ENCODE results near the gene KIT. TPM values are rescaled to one million over a fixed set of nuclear protein-coding genes. Genes with fewer than 3 reads are reported as not detected.

KIT gene
- total and polyA plus RNA-seq, 2 of the 4 experiments (the other 2 are of a cell fraction), result 3.3 to 5.9 TPM

DNA sequence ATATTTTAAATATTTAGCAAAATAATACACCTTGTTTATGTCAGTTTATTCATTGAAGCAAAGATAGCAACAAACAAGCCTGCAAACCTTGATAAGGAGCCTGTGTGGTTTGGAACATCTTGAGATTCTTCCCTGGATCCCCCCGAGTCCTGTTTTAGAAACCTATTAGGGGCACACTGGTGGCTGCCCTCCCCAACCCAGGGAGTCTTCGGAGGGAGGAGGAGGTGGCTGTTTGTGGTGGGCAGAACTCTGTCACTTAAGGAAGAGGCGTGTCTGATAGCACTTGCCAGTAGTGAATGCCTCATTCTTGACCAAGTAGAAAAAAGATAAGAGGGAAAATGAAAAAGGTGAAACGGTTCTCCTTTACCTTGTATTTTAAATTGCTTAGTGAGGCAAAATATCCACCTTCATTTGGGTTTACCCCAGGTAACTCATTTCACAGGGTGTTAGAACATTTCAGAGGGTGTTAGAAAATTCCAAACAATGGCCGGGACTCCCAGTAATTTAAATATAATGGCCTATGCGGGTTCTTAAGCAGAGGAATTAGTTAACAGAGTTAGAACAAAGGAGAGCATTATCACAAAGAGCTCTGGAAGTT is 10.4 kb downstream of the KIT start:
- Histone ChIP-seq H2AFZ (replicated peaks; ENCODE audit: low read length, poor library complexity) (no peak overlapping the region), H3K9me3 (ENCODE audit: control insufficient read depth, insufficient read depth, low read length) (no peaks in the 10 kb centered on the region), H2BK5ac (ENCODE audit: low read depth, low read length, poor library complexity, severe bottlenecking) (no peak overlapping the region), H4K5ac (ENCODE audit: low read depth, low read length) (no peak overlapping the region), H3K56ac (ENCODE audit: extremely low read depth, insufficient read depth, low read length) (no peak overlapping the region), H3K9ac (ENCODE audit: low read depth, low read length) (no peak overlapping the region), H3K14ac (replicated peaks; ENCODE audit: low read depth, low read length) (no peak overlapping the region), H3K9me1 (ENCODE audit: insufficient read depth, low read length) (no peaks in the 10 kb centered on the region; the same call in 1 of the 2 replicates), H2BK20ac (ENCODE audit: low read depth, low read length) (no peak overlapping the region), H3K18ac (ENCODE audit: low read depth, low read length) (no peak overlapping the region), H4K91ac (ENCODE audit: insufficient read depth, low read depth, low read length) (no peak overlapping the region), H2BK120ac (ENCODE audit: low read depth, low read length) (no peak overlapping the region), H3K23ac (ENCODE audit: low read depth, low read length) (no peak overlapping the region), H2BK15ac (ENCODE audit: low read depth, low read length) (no peak overlapping the region), H3K79me1 (ENCODE audit: low read depth in 1 of 2, low read length in 2 of 2) (peaks cover 9 to 30% of the 10 kb centered on the region in 2 experiments; a peak in 3 of 4 replicates), H3K4me1 (ENCODE audit: control insufficient read depth, insufficient read depth, low read length) (peaks cover 2% of the 10 kb centered on the region; the same call in 1 of the 2 replicates), H3K4ac (ENCODE audit: low read depth, low read length) (no peak overlapping the region), H3K4me3 (ENCODE audit: insufficient read depth, low read depth, low read length) (no peak overlapping the region), H3K27me3 (ENCODE audit: control insufficient read depth, insufficient read depth, low read length) (no peaks in the 10 kb centered on the region), H2AK5ac (ENCODE audit: low read depth, low read length) (no peak overlapping the region), H3K4me2 (ENCODE audit: low read depth, low read length) (no peak overlapping the region), H2AK9ac (replicated peaks; ENCODE audit: low read depth, low read length, poor library complexity) (no peak overlapping the region), H3K27ac (ENCODE audit: insufficient read depth, low read length) (no peak overlapping the region), H3K36me3 (ENCODE audit: control insufficient read depth, insufficient read depth, low read length) (no peaks in the 10 kb centered on the region), H4K20me1 (ENCODE audit: insufficient read depth, low read length) (no peaks in the 10 kb centered on the region), H4K8ac (ENCODE audit: low read depth in 2 of 2, low read length in 2 of 2) (no peak overlapping the region)
- in situ Hi-C loops (cut with MboI; ENCODE audit: low sequenced_read_pairs), result no loop called here
- BruUV-seq (replicated peaks), result no TSS peak
- intact Hi-C loops (cut with micrococcal nuclease), result no loop called here
- ChIA-PET CTCF (no interaction called here), POLR2A (ENCODE audit: unreplicated experiment) (no interaction called here)
- no peak for ATAC-seq (ENCODE audit: low read depth)
- TF ChIP-seq CHD1 (IDR thresholded peaks at IDR 0.05; ENCODE audit: low read depth, low read length) (no peak), MXI1 (IDR thresholded peaks at IDR 0.05; ENCODE audit: borderline replicate concordance, low read depth, low read length) (no peak), RFX5 (IDR thresholded peaks at IDR 0.05; ENCODE audit: low read depth, low read length) (no peak), RAD21 (IDR thresholded peaks at IDR 0.05; ENCODE audit: low read length) (no peak), MAFK (IDR thresholded peaks at IDR 0.05; ENCODE audit: low read depth, low read length) (peak; percentile 57), CEBPB (IDR thresholded peaks at IDR 0.05; ENCODE audit: low read depth, low read length) (no peak), NFE2L2 (IDR thresholded peaks at IDR 0.05; ENCODE audit: low read depth, low read length) (no peak), POLR2A (IDR thresholded peaks at IDR 0.05; ENCODE audit: low read depth, low read length) (no peak)
- no peak for DNase-seq
- dilution Hi-C loops (cut with HindIII; ENCODE audit: low sequenced_read_pairs, unreplicated experiment), result no loop called here
- WGBS, 2 experiments (ENCODE audit: extremely low coverage in 2 of 2, insufficient read length in 1 of 2), result no CpG with 5 or more reads among the region's 6 CpGs

All from IMR-90 (cell line).